Measurements from ENCODE around the gene NPFFR2.

- TF ChIP-seq, protein P1, sequence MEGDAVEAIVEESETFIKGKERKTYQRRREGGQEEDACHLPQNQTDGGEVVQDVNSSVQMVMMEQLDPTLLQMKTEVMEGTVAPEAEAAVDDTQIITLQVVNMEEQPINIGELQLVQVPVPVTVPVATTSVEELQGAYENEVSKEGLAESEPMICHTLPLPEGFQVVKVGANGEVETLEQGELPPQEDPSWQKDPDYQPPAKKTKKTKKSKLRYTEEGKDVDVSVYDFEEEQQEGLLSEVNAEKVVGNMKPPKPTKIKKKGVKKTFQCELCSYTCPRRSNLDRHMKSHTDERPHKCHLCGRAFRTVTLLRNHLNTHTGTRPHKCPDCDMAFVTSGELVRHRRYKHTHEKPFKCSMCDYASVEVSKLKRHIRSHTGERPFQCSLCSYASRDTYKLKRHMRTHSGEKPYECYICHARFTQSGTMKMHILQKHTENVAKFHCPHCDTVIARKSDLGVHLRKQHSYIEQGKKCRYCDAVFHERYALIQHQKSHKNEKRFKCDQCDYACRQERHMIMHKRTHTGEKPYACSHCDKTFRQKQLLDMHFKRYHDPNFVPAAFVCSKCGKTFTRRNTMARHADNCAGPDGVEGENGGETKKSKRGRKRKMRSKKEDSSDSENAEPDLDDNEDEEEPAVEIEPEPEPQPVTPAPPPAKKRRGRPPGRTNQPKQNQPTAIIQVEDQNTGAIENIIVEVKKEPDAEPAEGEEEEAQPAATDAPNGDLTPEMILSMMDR (IDR thresholded peaks at IDR 0.05) = no peak
- TF ChIP-seq POLR2AphosphoS5 (IDR thresholded peaks at IDR 0.05) = no peak
Observed at GRCh38 chr4:72194046-72194445, 162.2 kb downstream of the NPFFR2 start.
